Smooth muscle cell (in vitro differentiated cells): Measurements from ENCODE around the gene RAB3C. TPM values are rescaled to one million over a fixed set of nuclear protein-coding genes. Genes with fewer than 3 reads are reported as not detected.

Experiments
- DNase-seq: peaks from one replicate; lab custom pipeline; 2025; ENCODE audit not compliant: unreplicated experiment; lab: John Stamatoyannopoulos, UW
- H2AFZ ChIP-seq: fragments of 200-600 bp; sonication (generic); 2 replicates; pipeline ENCODE4 v1.6.0; 2016; ENCODE audit warnings: antibody characterized with exemption, low read depth, mild to moderate bottlenecking
- H3F3A ChIP-seq: fragments of 200-600 bp; sonication (generic); 2 replicates; pipeline ENCODE4 v1.6.0; 2017; ENCODE audit warnings: antibody characterized with exemption, low read depth
- H3K27ac ChIP-seq: fragments of 200-600 bp; sonication (generic); 2 replicates; pipeline ENCODE4 v1.5.1; 2016; ENCODE audit warnings: low read depth, mild to moderate bottlenecking
- H3K27me3 ChIP-seq: fragments of 200-600 bp; sonication (generic); 2 replicates; pipeline ENCODE4 v1.6.1; 2016; ENCODE audit warnings: low read depth, mild to moderate bottlenecking
- H3K36me3 ChIP-seq: fragments of 200-600 bp; sonication (generic); 2 replicates; pipeline ENCODE4 v1.5.1; 2016; ENCODE audit warnings: low read depth
- H3K4me1 ChIP-seq: fragments of 200-600 bp; sonication (generic); 2 replicates; pipeline ENCODE4 v1.5.1; 2016; ENCODE audit warnings: low read depth
- H3K4me2 ChIP-seq: fragments of 200-600 bp; sonication (generic); 2 replicates; pipeline ENCODE4 v1.6.0; 2016; ENCODE audit warnings: mild to moderate bottlenecking
- H3K4me3 ChIP-seq: fragments of 200-600 bp; sonication (generic); 2 replicates; pipeline ENCODE4 v1.5.1; 2016; ENCODE audit warnings: mild to moderate bottlenecking
- H3K79me2 ChIP-seq: fragments of 200-600 bp; sonication (generic); 2 replicates; pipeline ENCODE4 v1.6.0; 2016; ENCODE audit warnings: low read depth, mild to moderate bottlenecking
- H3K9ac ChIP-seq: fragments of 200-600 bp; sonication (generic); 2 replicates; pipeline ENCODE4 v1.6.0; 2016; ENCODE audit warnings: low read depth
- H3K9me3 ChIP-seq: fragments of 200-600 bp; sonication (generic); replicated peaks from 2 replicates; pipeline ENCODE4 v1.5.1; 2016; ENCODE audit warnings: low read depth
- H4K20me1 ChIP-seq: fragments of 200-600 bp; sonication (generic); 2 replicates; pipeline ENCODE4 v1.6.0; 2016; ENCODE audit warnings: low read depth
- CTCF ChIP-seq: fragments of 200-600 bp; sonication (generic); IDR thresholded peaks from 2 replicates; pipeline ENCODE4 v1.5.1; 2017; ENCODE audit warnings: borderline replicate concordance, mild to moderate bottlenecking, antibody characterized with exemption; ENCODE audit not compliant: insufficient read depth, poor library complexity, severe bottlenecking
- WGBS: methylation state at CpG from one replicate; pipeline ENCODE4 v1.1.7; 2016; ENCODE audit warnings: low lambda C conversion rate; 5-methylcytosine and 5-hydroxymethylcytosine counted together
- polyA plus RNA-seq: library from polyadenylated mRNA; unstranded; fragments of >200 nt; fragmentation: Nextera tagmentation; extraction: Ambion mirVana; gene quantifications from 2 replicates; pipeline ENCODE4 v1.2.1, GENCODE V29; 2016
- total RNA-seq: library from RNA; depleted of rRNA; stranded (reverse); fragments of >200 nt; gene quantifications from 2 replicates; pipeline ENCODE4 v1.2.3, GENCODE V29; 2014

RAB3C gene
- total and polyA plus RNA-seq, 2 experiments from 2014 or later: 0.10 to 1.1 TPM

GRCh38 chr5:58771796-58772195, 188.9 kb downstream of the RAB3C start:
- Histone ChIP-seq H3K4me3 (no peak overlapping the region), H4K20me1 (no peaks in the 10 kb centered on the region), H2AFZ (no peak overlapping the region), H3K27ac (no peak overlapping the region), H3K79me2 (no peaks in the 10 kb centered on the region), H3K9ac (no peak overlapping the region), H3K4me2 (no peak overlapping the region), H3K4me1 (no peaks in the 10 kb centered on the region), H3F3A (no peaks in the 10 kb centered on the region), H3K27me3 (no peaks in the 10 kb centered on the region), H3K36me3 (no peaks in the 10 kb centered on the region), H3K9me3 (no peaks in the 10 kb centered on the region)
- TF ChIP-seq CTCF: no peak
- WGBS: 81% methylated on average over 2 of the region's 2 CpGs
- DNase-seq: no peak

GRCh38 chr5:58773744-58774441, 191.0 kb downstream of the RAB3C start:
- H3K36me3 ChIP-seq: no peaks in the 10 kb centered on the region
- WGBS: 90% methylated on average over 2 of the region's 2 CpGs
- no peak for TF ChIP-seq CTCF

GRCh38 chr5:58774937-58775336, 192.1 kb downstream of the RAB3C start:
- H4K20me1 ChIP-seq: no peaks in the 10 kb centered on the region
- no peak overlapping the region for H3K4me3 ChIP-seq
- H3K9ac ChIP-seq: no peak overlapping the region
- H3K27ac ChIP-seq: no peak overlapping the region
- no peaks in the 10 kb centered on the region for H3K27me3 ChIP-seq
- no peaks in the 10 kb centered on the region for H3K9me3 ChIP-seq
- H3K4me2 ChIP-seq: no peak overlapping the region
- no peak for DNase-seq
- H3K4me1 ChIP-seq: no peaks in the 10 kb centered on the region
- 100% methylated on average over 2 of the region's 2 CpGs for WGBS
- no peaks in the 10 kb centered on the region for H3K36me3 ChIP-seq
- no peaks in the 10 kb centered on the region for H3K79me2 ChIP-seq
- TF ChIP-seq CTCF: no peak
- H2AFZ ChIP-seq: no peak overlapping the region
- no peaks in the 10 kb centered on the region for H3F3A ChIP-seq

More at GRCh38 chr5:58773744-58774441, 191.0 kb downstream of the RAB3C start:
- Histone ChIP-seq H3K4me2 (no peak overlapping the region), H3K27ac (no peak overlapping the region), H4K20me1 (no peaks in the 10 kb centered on the region), H3K4me3 (no peak overlapping the region), H2AFZ (no peak overlapping the region), H3F3A (no peaks in the 10 kb centered on the region), H3K9me3 (no peaks in the 10 kb centered on the region), H3K27me3 (no peaks in the 10 kb centered on the region), H3K4me1 (no peaks in the 10 kb centered on the region), H3K79me2 (no peaks in the 10 kb centered on the region), H3K9ac (no peak overlapping the region)
- DNase-seq: no peak

- H3K4me3 ChIP-seq: no peak overlapping the region
- DNase-seq: no peak
- H3K27ac ChIP-seq: no peak overlapping the region
- WGBS: 19% methylated on average over 2 of the region's 2 CpGs
- no peak overlapping the region for H3K9ac ChIP-seq
- no peaks in the 10 kb centered on the region for H3K4me1 ChIP-seq
- no peaks in the 10 kb centered on the region for H3K27me3 ChIP-seq
- H2AFZ ChIP-seq: no peak overlapping the region
- H3K9me3 ChIP-seq: no peaks in the 10 kb centered on the region
- H3K79me2 ChIP-seq: no peaks in the 10 kb centered on the region
- no peaks in the 10 kb centered on the region for H3K36me3 ChIP-seq
- no peak for TF ChIP-seq CTCF
- H3F3A ChIP-seq: no peaks in the 10 kb centered on the region
- no peak overlapping the region for H3K4me2 ChIP-seq
- H4K20me1 ChIP-seq: no peaks in the 10 kb centered on the region
Observed at GRCh38 chr5:58775701-58776262, 192.9 kb downstream of the RAB3C start.
